ENCODE measurements around the gene CLDN14. TPM values are rescaled to one million over a fixed set of nuclear protein-coding genes. Genes with fewer than 3 reads are reported as not detected.
A peak's percentile ranks its signal among the peaks of the same experiment; 100 is the strongest.

Gene CLDN14
- total RNA-seq, 2 experiments from 2014 or later = not detected

GRCh38 chr21:36487641-36488307 is 7.9 kb upstream of the CLDN14 start:
- intact Hi-C loops (cut with micrococcal nuclease; ENCODE audit: unreplicated experiment) = no loop called here
- no peaks in the 10 kb centered on the region for H3K4me1 ChIP-seq (ENCODE audit: insufficient read depth, low read length, poor library complexity, severe bottlenecking)
- peak; percentile 14 for DNase-seq (ENCODE audit: low spot score)
- ChIA-PET CTCF (ENCODE audit: unreplicated experiment) (no interaction called here), POLR2A (no interaction called here)
- no peaks in the 10 kb centered on the region for H3K9me2 ChIP-seq (ENCODE audit: insufficient read depth, low read length)
- no TSS peak for BruUV-seq (replicated peaks)
- no peak overlapping the region for H3K27ac ChIP-seq (ENCODE audit: low read depth, low read length, poor library complexity, severe bottlenecking)
- no peaks in the 10 kb centered on the region for H3K79me2 ChIP-seq (ENCODE audit: insufficient read depth, low read depth, low read length)
- H3K4me3 ChIP-seq (ENCODE audit: low read depth, low read length, poor library complexity, severe bottlenecking) = no peak overlapping the region
- no peaks in the 10 kb centered on the region for H3K9me3 ChIP-seq (ENCODE audit: low read length)
- no peaks in the 10 kb centered on the region for H3K36me3 ChIP-seq (ENCODE audit: insufficient read depth, low read length)
- H4K20me1 ChIP-seq (ENCODE audit: insufficient read depth, low read length) = no peaks in the 10 kb centered on the region
- H3K4me2 ChIP-seq (ENCODE audit: low read length) = no peak overlapping the region
- TF ChIP-seq EZH2phosphoT487 (IDR thresholded peaks at IDR 0.05; ENCODE audit: borderline replicate concordance, low read depth, low read length) (no peak), CTCF (conservative IDR thresholded peaks at IDR 0.05; ENCODE audit: low read length) (no peak)
- no peak overlapping the region for H2AFZ ChIP-seq (ENCODE audit: low read length)

GRCh38 chr21:36486246-36486645 is 6.3 kb upstream of the CLDN14 start:
- TF ChIP-seq EZH2phosphoT487 (IDR thresholded peaks at IDR 0.05; ENCODE audit: borderline replicate concordance, low read depth, low read length) = no peak
- no peak for TF ChIP-seq CTCF (conservative IDR thresholded peaks at IDR 0.05; ENCODE audit: low read length)
- no peaks in the 10 kb centered on the region for H3K9me2 ChIP-seq (ENCODE audit: insufficient read depth, low read length)
- CTCF ChIA-PET (ENCODE audit: unreplicated experiment) = no interaction called here
- no peak overlapping the region for H2AFZ ChIP-seq (ENCODE audit: low read length)
- H3K27ac ChIP-seq (ENCODE audit: low read depth, low read length, poor library complexity, severe bottlenecking) = no peak overlapping the region
- no peaks in the 10 kb centered on the region for H4K20me1 ChIP-seq (ENCODE audit: insufficient read depth, low read length)
- no peaks in the 10 kb centered on the region for H3K36me3 ChIP-seq (ENCODE audit: insufficient read depth, low read length)
- POLR2A ChIA-PET = no interaction called here
- no peaks in the 10 kb centered on the region for H3K79me2 ChIP-seq (ENCODE audit: insufficient read depth, low read depth, low read length)
- H3K4me3 ChIP-seq (ENCODE audit: low read depth, low read length, poor library complexity, severe bottlenecking) = no peak overlapping the region
- no peaks in the 10 kb centered on the region for H3K9me3 ChIP-seq (ENCODE audit: low read length)
- intact Hi-C loops (cut with micrococcal nuclease; ENCODE audit: unreplicated experiment) = no loop called here
- H3K4me1 ChIP-seq (ENCODE audit: insufficient read depth, low read length, poor library complexity, severe bottlenecking) = no peaks in the 10 kb centered on the region
- BruUV-seq (replicated peaks) = no TSS peak
- H3K4me2 ChIP-seq (ENCODE audit: low read length) = no peak overlapping the region
- no peak for DNase-seq (ENCODE audit: low spot score)

- BruUV-seq (replicated peaks) = no TSS peak
- Histone ChIP-seq H3K9me2 (ENCODE audit: insufficient read depth, low read length) (no peaks in the 10 kb centered on the region), H3K36me3 (ENCODE audit: insufficient read depth, low read length) (no peaks in the 10 kb centered on the region), H3K4me3 (ENCODE audit: low read depth, low read length, poor library complexity, severe bottlenecking) (no peak overlapping the region), H3K79me2 (ENCODE audit: insufficient read depth, low read depth, low read length) (no peaks in the 10 kb centered on the region), H4K20me1 (ENCODE audit: insufficient read depth, low read length) (no peaks in the 10 kb centered on the region), H3K9me3 (ENCODE audit: low read length) (no peaks in the 10 kb centered on the region), H3K27ac (ENCODE audit: low read depth, low read length, poor library complexity, severe bottlenecking) (no peak overlapping the region), H3K4me2 (ENCODE audit: low read length) (no peak overlapping the region), H2AFZ (ENCODE audit: low read length) (no peak overlapping the region), H3K4me1 (ENCODE audit: insufficient read depth, low read length, poor library complexity, severe bottlenecking) (no peaks in the 10 kb centered on the region)
- ChIA-PET POLR2A (no interaction called here), CTCF (ENCODE audit: unreplicated experiment) (no interaction called here)
- TF ChIP-seq EZH2phosphoT487 (IDR thresholded peaks at IDR 0.05; ENCODE audit: borderline replicate concordance, low read depth, low read length) (no peak), CTCF (conservative IDR thresholded peaks at IDR 0.05; ENCODE audit: low read length) (no peak)
- no peak for DNase-seq (ENCODE audit: low spot score)
- intact Hi-C loops (cut with micrococcal nuclease; ENCODE audit: unreplicated experiment) = no loop called here
Measured at GRCh38 chr21:36485476-36485875, 5.6 kb upstream of the CLDN14 start.
